H1 (cell line): ENCODE data around the gene PRMT9. TPM values are rescaled to one million over a fixed set of nuclear protein-coding genes. Genes with fewer than 3 reads are reported as not detected.

Experiments
- CTCF ChIA-PET: fragments of 300-600 bp; sonication (Branson Sonifier 250); formaldehyde crosslinking; loops from one replicate; lab custom pipeline; 2021; ENCODE audit not compliant: partially characterized antibody; lab: Charles Lee
- POLR2A ChIA-PET: fragments of 300-600 bp; sonication (Branson Sonifier 250); formaldehyde crosslinking; loops from one replicate; lab custom pipeline; 2021; ENCODE audit warnings: inconsistent platforms; ENCODE audit not compliant: partially characterized antibody; lab: Charles Lee
- DNase-seq, 2 experiments: peaks; one replicate each; pipeline versions ENCODE4 v3.0.0 to v3.0.0-alpha.2; 2010 to 2022; ENCODE audit warnings: low spot score in 2 of 2, low read depth in 1 of 2, mixed read lengths in 1 of 2
- FAIRE-seq: peaks from 2 replicates; lab custom pipeline; 2011; peaks lifted over from hg19 to GRCh38; lab: Jason Lieb, UNC
- H2AFZ ChIP-seq: 2 replicates; pipeline ENCODE4 v1.8.1; 2012; ENCODE audit warnings: low read length, inconsistent platforms
- H2AK5ac ChIP-seq: 2 replicates; pipeline ENCODE4 v1.6.1; 2013; ENCODE audit warnings: low read depth, low read length
- H2BK120ac ChIP-seq: replicated peaks from 2 replicates; pipeline ENCODE3; 2013; ENCODE audit warnings: low read depth, low read length, inconsistent platforms
- H2BK12ac ChIP-seq: 2 replicates; pipeline ENCODE4 v1.6.1; 2013; ENCODE audit warnings: low read depth, low read length
- H2BK15ac ChIP-seq: 2 replicates; pipeline ENCODE4 v1.6.1; 2013; ENCODE audit warnings: low read length
- H2BK20ac ChIP-seq: 2 replicates; pipeline ENCODE4 v1.6.1; 2013; ENCODE audit warnings: low read length
- H2BK5ac ChIP-seq: 2 replicates; pipeline ENCODE4 v1.6.1; 2013; ENCODE audit warnings: low read depth, low read length
- H3K14ac ChIP-seq: 2 replicates; pipeline ENCODE4 v1.6.1; 2013; ENCODE audit warnings: inconsistent platforms; ENCODE audit not compliant: insufficient read length
- H3K18ac ChIP-seq: 2 replicates; pipeline ENCODE4 v1.6.1; 2013; ENCODE audit warnings: low read length; ENCODE audit errors: extremely low read depth
- H3K23ac ChIP-seq: 2 replicates; pipeline ENCODE4 v1.6.1; 2013; ENCODE audit warnings: inconsistent platforms; ENCODE audit not compliant: insufficient read length
- H3K23me2 ChIP-seq: 2 replicates; pipeline ENCODE4 v1.6.1; 2013; ENCODE audit warnings: low read depth, low read length
- H3K27ac ChIP-seq: 2 replicates; pipeline ENCODE4 v1.6.1; 2011; ENCODE audit warnings: low read depth, low read length, inconsistent platforms
- H3K27me3 ChIP-seq, 4 experiments: replicated peaks in 1 of 4; 1 replicate in 1 of 4; 2 replicates in 3 of 4; pipeline versions ENCODE4 v1.6.1 to v1.8.1; 2011 to 2013; ENCODE audit warnings: low read length in 3 of 4, mild to moderate bottlenecking in 3 of 4, inconsistent platforms in 2 of 4, mixed read lengths in 2 of 4, moderate library complexity in 1 of 4; ENCODE audit not compliant: control insufficient read depth in 3 of 4, insufficient read depth in 3 of 4; ENCODE audit errors: extremely low read depth in 1 of 4
- H3K36me3 ChIP-seq, 4 experiments: 2 replicates each; pipeline versions ENCODE4 v1.6.1 to v1.8.1; 2011 to 2013; ENCODE audit warnings: mild to moderate bottlenecking in 4 of 4, low read length in 3 of 4, moderate library complexity in 2 of 4, control low read depth in 1 of 4, inconsistent platforms in 1 of 4; ENCODE audit not compliant: insufficient read depth in 4 of 4, control insufficient read depth in 2 of 4
- H3K4ac ChIP-seq: replicated peaks from 2 replicates; pipeline ENCODE3; 2013; ENCODE audit warnings: low read length, low read depth, mixed read lengths, inconsistent platforms; ENCODE audit not compliant: insufficient read length
- H3K4me1 ChIP-seq, 4 experiments: replicated peaks in 1 of 4; 1 replicate in 1 of 4; 2 replicates in 3 of 4; pipeline versions ENCODE4 v1.6.1 to v1.8.1; 2011 to 2013; ENCODE audit warnings: low read length in 3 of 4, inconsistent platforms in 2 of 4, mixed read lengths in 1 of 4; ENCODE audit not compliant: insufficient read depth in 4 of 4, control insufficient read depth in 3 of 4
- H3K4me2 ChIP-seq, 2 experiments: 2 replicates each; pipeline versions ENCODE4 v1.6.1 to v1.8.1; 2011 to 2013; ENCODE audit warnings: low read depth in 2 of 2, low read length in 2 of 2, control low read depth in 1 of 2, inconsistent platforms in 1 of 2, mild to moderate bottlenecking in 1 of 2; ENCODE audit not compliant: insufficient read depth in 1 of 2
- H3K4me3 ChIP-seq, 4 experiments: fragments of 200-600, 300-600 bp in 1 of 4; sonication (generic), shearing (Covaris generic), sonication (Bioruptor Twin) in 1 of 4; 2 replicates each; pipeline versions ENCODE4 v1.5.1 to v1.8.1; 2011 to 2016; ENCODE audit warnings: low read length in 4 of 4, low read depth in 3 of 4, control low read depth in 2 of 4, inconsistent platforms in 2 of 4, mild to moderate bottlenecking in 2 of 4, mixed read lengths in 1 of 4, moderate library complexity in 1 of 4; ENCODE audit not compliant: insufficient read depth in 2 of 4; ENCODE audit errors: extremely low read depth in 1 of 4
- H3K56ac ChIP-seq: replicated peaks from 2 replicates; pipeline ENCODE3; 2013; ENCODE audit warnings: low read depth, mild to moderate bottlenecking, mixed read lengths, low read length, inconsistent platforms; ENCODE audit not compliant: insufficient read length
- H3K79me1 ChIP-seq: 2 replicates; pipeline ENCODE4 v1.6.1; 2013; ENCODE audit warnings: low read depth, low read length, control low read depth
- H3K79me2 ChIP-seq, 2 experiments: 2 replicates each; pipeline versions ENCODE4 v1.6.1 to v1.8.1; 2012 to 2013; ENCODE audit warnings: low read length in 2 of 2, mild to moderate bottlenecking in 2 of 2, inconsistent platforms in 1 of 2; ENCODE audit not compliant: insufficient read depth in 2 of 2, control insufficient read depth in 1 of 2
- H3K9ac ChIP-seq, 4 experiments: replicated peaks in 1 of 4; 1 replicate in 1 of 4; 2 replicates in 3 of 4; pipeline versions ENCODE4 v1.6.1 to v1.8.1; 2011 to 2013; ENCODE audit warnings: low read depth in 3 of 4, low read length in 3 of 4, control low read depth in 2 of 4, mild to moderate bottlenecking in 2 of 4, moderate library complexity in 2 of 4, inconsistent platforms in 1 of 4; ENCODE audit errors: extremely low read depth in 1 of 4
- H3K9me3 ChIP-seq, 2 experiments: 2 replicates each; pipeline versions ENCODE4 v1.6.1 to v1.8.1; 2012 to 2013; ENCODE audit warnings: mild to moderate bottlenecking in 2 of 2, moderate library complexity in 2 of 2, control low read depth in 1 of 2, inconsistent platforms in 1 of 2, low read depth in 1 of 2, low read length in 1 of 2, mixed read lengths in 1 of 2; ENCODE audit not compliant: insufficient read depth in 2 of 2
- H4K20me1 ChIP-seq, 2 experiments: replicated peaks in 1 of 2; 2 replicates each; pipeline versions ENCODE3 to v1.8.1; 2011 to 2013; ENCODE audit warnings: inconsistent platforms in 2 of 2, low read length in 2 of 2, mild to moderate bottlenecking in 1 of 2; ENCODE audit not compliant: insufficient read depth in 2 of 2, control insufficient read depth in 1 of 2
- H4K5ac ChIP-seq: 2 replicates; pipeline ENCODE4 v1.6.1; 2013; ENCODE audit warnings: low read length, low read depth, mixed read lengths, inconsistent platforms; ENCODE audit not compliant: insufficient read length
- H4K8ac ChIP-seq: 2 replicates; pipeline ENCODE4 v1.8.0; 2013; ENCODE audit warnings: mild to moderate bottlenecking, moderate library complexity, low read length, inconsistent platforms; ENCODE audit not compliant: insufficient read depth; ENCODE audit errors: extremely low read depth
- H4K91ac ChIP-seq: replicated peaks from 2 replicates; pipeline ENCODE3; 2013; ENCODE audit warnings: low read length, mixed read lengths, inconsistent platforms; ENCODE audit not compliant: insufficient read length
- CBX8 ChIP-seq: fragments of 300-800, 300-1000 bp; sonication (generic); IDR thresholded peaks from 2 replicates; pipeline ENCODE4 v1.7.1; 2016; ENCODE audit warnings: low read depth, low read length, borderline replicate concordance
- CEBPB ChIP-seq: IDR thresholded peaks from 2 replicates; pipeline ENCODE4 v1.6.1; 2012; ENCODE audit warnings: low read depth, low read length
- EZH2 ChIP-seq: fragments of 200-600 bp; sonication (generic); IDR thresholded peaks from 2 replicates; pipeline ENCODE4 v1.7.1; 2012; ENCODE audit warnings: low read depth, mild to moderate bottlenecking, moderate library complexity, low read length, inconsistent platforms; ENCODE audit not compliant: severe bottlenecking
- KDM4A ChIP-seq: IDR thresholded peaks from one replicate; pipeline ENCODE4 v1.7.1; 2012; ENCODE audit warnings: low read depth, mild to moderate bottlenecking, moderate library complexity, low read length, inconsistent platforms; ENCODE audit not compliant: severe bottlenecking
- RFX5 ChIP-seq: IDR thresholded peaks from 2 replicates; pipeline ENCODE4 v1.6.1; 2011; ENCODE audit warnings: low read depth, low read length, improper control_type of control experiment, borderline replicate concordance
- SIN3A ChIP-seq, 2 experiments: IDR thresholded peaks in 1 of 2; conservative IDR thresholded peaks in 1 of 2; 2 replicates each; pipeline ENCODE4 v1.6.1; 2011 to 2012; ENCODE audit warnings: low read length in 2 of 2, improper control_type of control experiment in 1 of 2, low read depth in 1 of 2, mild to moderate bottlenecking in 1 of 2
- SP2 ChIP-seq: IDR thresholded peaks from 2 replicates; pipeline ENCODE4 v1.6.1; 2012; ENCODE audit warnings: mild to moderate bottlenecking, low read length, inconsistent platforms
- TEAD4 ChIP-seq: IDR thresholded peaks from 2 replicates; pipeline ENCODE4 v1.6.1; 2012; ENCODE audit warnings: low read depth, low read length, inconsistent platforms, mixed read lengths
- WGBS, 2 experiments: shearing (Covaris generic) in 1 of 2; methylation state at CpG; one replicate each; pipeline versions ENCODE4 v1.1.6 to v1.1.7; 2013 to 2015; ENCODE audit warnings: low lambda C conversion rate in 2 of 2, mixed read lengths in 2 of 2, inconsistent platforms in 1 of 2, low coverage in 1 of 2, missing lambda C conversion rate in 1 of 2; ENCODE audit not compliant: insufficient replicate concordance in 2 of 2, insufficient coverage in 1 of 2, insufficient read length in 1 of 2; ENCODE audit errors: extremely low coverage in 1 of 2, missing lambda C conversion rate in 1 of 2; 5-methylcytosine and 5-hydroxymethylcytosine counted together
- polyA plus RNA-seq, 7 experiments: library from polyadenylated mRNA; depleted of rRNA in 3 of 7; stranded (reverse) in 5 of 7; unstranded in 2 of 7; fragments of >200 nt in 5 of 7; fragments of 200-250 nt in 2 of 7; gene quantifications; 1 replicate in 5 of 7; 2 replicates in 1 of 7; 4 replicates in 1 of 7; pipeline versions ENCODE4 v1.2.1 to v1.2.3, GENCODE V29; 2011 to 2013; ENCODE audit warnings: missing spikeins in 2 of 7, mixed read lengths in 2 of 7
- total RNA-seq: library from RNA; stranded (reverse); fragmentation: NEBNext Ultra II Directional; extraction: Animal tissue kit (Norgen Biotek cat#: 25700); gene quantifications from 2 replicates; pipeline ENCODE4 v1.2.1, GENCODE V29; 2021
- TF ChIP-seq, protein P1 (sequence below): IDR thresholded peaks from 2 replicates; pipeline ENCODE4 v1.6.1; 2012; ENCODE audit warnings: low read length, inconsistent platforms

The PRMT9 gene
- total and polyA plus RNA-seq, 2 of the 8 experiments (the other 6 are each of a cell fraction or from before 2014, with no cell fraction given): 3.8 to 9.6 TPM

DNA sequence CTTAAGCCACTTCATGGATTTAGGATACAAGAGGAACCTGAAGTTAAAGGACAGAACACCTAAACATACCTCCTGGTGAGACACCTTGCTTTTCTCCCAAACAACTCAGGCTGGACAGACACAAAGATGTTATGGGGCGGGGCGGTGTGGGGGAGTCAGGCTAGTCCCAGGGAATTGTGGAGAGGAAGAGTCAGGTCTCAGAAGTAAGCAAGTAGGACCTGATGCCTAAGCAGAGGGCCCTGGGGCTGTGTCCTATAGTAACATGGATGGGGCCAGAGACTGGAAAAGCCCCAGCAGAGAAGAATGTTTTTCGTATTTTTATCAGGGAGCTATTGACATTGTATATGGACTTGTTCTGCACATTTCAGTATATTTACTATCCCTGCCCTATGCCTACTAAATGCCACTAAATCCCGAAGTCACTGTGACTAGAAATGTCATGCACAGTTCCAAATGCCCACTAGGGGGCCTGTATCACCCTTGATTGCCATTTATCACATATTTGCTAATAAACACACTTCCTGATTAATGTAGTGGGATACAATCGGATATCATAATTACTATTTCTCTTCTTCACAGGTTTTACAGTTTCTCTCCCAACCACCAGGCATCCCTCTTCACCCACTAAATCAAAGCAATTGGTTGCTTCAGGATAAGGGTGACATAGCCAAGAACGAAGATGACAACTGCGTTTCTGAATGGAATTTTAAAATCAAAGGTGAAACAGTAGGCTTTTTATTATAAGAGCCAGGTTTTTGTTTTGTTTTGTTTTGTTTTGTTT, 24.1 kb upstream of the PRMT9 start:
- ChIA-PET CTCF (interaction anchor here (0.6 to 7.3 kb wide), 33 partner anchors 9 to 184 kb away, joined by 3 to 69 read pairs (median 5); partner anchors contain the start of genes ARHGAP10 and PRMT9), POLR2A (no interaction called here)
- no peak overlapping the region for H4K91ac ChIP-seq
- no peak overlapping the region for H2BK12ac ChIP-seq
- H3K9me3 ChIP-seq: no peaks in the 10 kb centered on the region
- H3K9ac ChIP-seq: no peak overlapping the region
- H3K14ac ChIP-seq: no peak overlapping the region
- no peak overlapping the region for H3K27ac ChIP-seq
- no peak overlapping the region for H3K56ac ChIP-seq
- no peak overlapping the region for H4K5ac ChIP-seq
- H3K4me3 ChIP-seq: no peak overlapping the region
- no peak overlapping the region for H3K4ac ChIP-seq
- no peak overlapping the region for H2BK15ac ChIP-seq
- no peak overlapping the region for H3K4me2 ChIP-seq
- no peaks in the 10 kb centered on the region for H4K20me1 ChIP-seq
- FAIRE-seq: peak; percentile 78
- no peak overlapping the region for H2BK120ac ChIP-seq
- H3K27me3 ChIP-seq: no peaks in the 10 kb centered on the region
- H2BK20ac ChIP-seq: no peak overlapping the region
- H2AFZ ChIP-seq: no peak overlapping the region
- H3K23me2 ChIP-seq: no peaks in the 10 kb centered on the region
- no peaks in the 10 kb centered on the region for H3K79me1 ChIP-seq
- no peaks in the 10 kb centered on the region for H3K4me1 ChIP-seq
- H2BK5ac ChIP-seq: no peak overlapping the region
- H2AK5ac ChIP-seq: no peak overlapping the region
- H3K23ac ChIP-seq: no peak overlapping the region
- no peak overlapping the region for H3K18ac ChIP-seq
- no peaks in the 10 kb centered on the region for H3K36me3 ChIP-seq
- H4K8ac ChIP-seq: no peak overlapping the region
- 68% methylated on average over 7 of the region's 7 CpGs; no CpG with 5 or more reads in 1 of the 2 experiments for WGBS, 2 experiments
- no peaks in the 10 kb centered on the region for H3K79me2 ChIP-seq
- DNase-seq: peak in 1 of 2 experiments; percentile 53
- TF ChIP-seq, protein P1, sequence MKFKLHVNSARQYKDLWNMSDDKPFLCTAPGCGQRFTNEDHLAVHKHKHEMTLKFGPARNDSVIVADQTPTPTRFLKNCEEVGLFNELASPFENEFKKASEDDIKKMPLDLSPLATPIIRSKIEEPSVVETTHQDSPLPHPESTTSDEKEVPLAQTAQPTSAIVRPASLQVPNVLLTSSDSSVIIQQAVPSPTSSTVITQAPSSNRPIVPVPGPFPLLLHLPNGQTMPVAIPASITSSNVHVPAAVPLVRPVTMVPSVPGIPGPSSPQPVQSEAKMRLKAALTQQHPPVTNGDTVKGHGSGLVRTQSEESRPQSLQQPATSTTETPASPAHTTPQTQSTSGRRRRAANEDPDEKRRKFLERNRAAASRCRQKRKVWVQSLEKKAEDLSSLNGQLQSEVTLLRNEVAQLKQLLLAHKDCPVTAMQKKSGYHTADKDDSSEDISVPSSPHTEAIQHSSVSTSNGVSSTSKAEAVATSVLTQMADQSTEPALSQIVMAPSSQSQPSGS: no peak
- TF ChIP-seq KDM4A: no peak
- no peak for TF ChIP-seq CEBPB
- TF ChIP-seq TEAD4: no peak
- TF ChIP-seq SP2: no peak
- no peak for TF ChIP-seq CBX8
- TF ChIP-seq SIN3A (conservative IDR thresholded peaks at IDR 0.05 in 1 of 2, IDR thresholded peaks at IDR 0.05 in 1 of 2; ENCODE audit: low read depth in 1 of 2, low read length in 2 of 2): no peak
- TF ChIP-seq RFX5: no peak
- no peak for TF ChIP-seq EZH2
